IMR-90 (cell line): ENCODE measurements around the gene ADGRG1. TPM values are rescaled to one million over a fixed set of nuclear protein-coding genes. Genes with fewer than 3 reads are reported as not detected.
A peak's percentile ranks its signal among the peaks of the same experiment; 100 is the strongest.

Source experiments
- ATAC-seq: fragments of 200-7000 bp; cut with Tn5 transposase; 2 replicates; pipeline ENCODE4 v1.9.1; 2020; ENCODE audit warnings: low read depth, mild to moderate bottlenecking, moderate library complexity
- BruUV-seq: library from RNA; stranded (reverse); fragments of 400-500 nt; replicated peaks from 2 replicates; lab custom pipeline; 2021; lab: Mats Ljungman, UMichigan
- CTCF ChIA-PET: fragments of 300-600 bp; formaldehyde crosslinking; extraction: SDS; loops from one replicate; lab custom pipeline; 2021; ENCODE audit warnings: antibody characterized with exemption; lab: Yijun Ruan, JAX
- POLR2A ChIA-PET: fragments of 300-600 bp; sonication (Branson Sonifier 250); formaldehyde crosslinking; loops from one replicate; lab custom pipeline; 2022; ENCODE audit warnings: antibody characterized with exemption; ENCODE audit not compliant: unreplicated experiment; lab: Charles Lee
- DNase-seq: peaks from one replicate; pipeline ENCODE4 v3.0.0; 2013
- H2AFZ ChIP-seq: replicated peaks from 2 replicates; pipeline ENCODE3; 2013; ENCODE audit warnings: low read length, mild to moderate bottlenecking; ENCODE audit not compliant: poor library complexity
- H2AK5ac ChIP-seq: 2 replicates; pipeline ENCODE4 v1.6.1; 2013; ENCODE audit warnings: low read depth, low read length, inconsistent platforms
- H2AK9ac ChIP-seq: replicated peaks from 2 replicates; pipeline ENCODE3; 2013; ENCODE audit warnings: mild to moderate bottlenecking, low read depth, low read length, moderate library complexity; ENCODE audit not compliant: poor library complexity
- H2BK120ac ChIP-seq: 2 replicates; pipeline ENCODE4 v1.6.1; 2013; ENCODE audit warnings: low read depth, low read length, inconsistent platforms
- H2BK15ac ChIP-seq: 3 replicates; pipeline ENCODE4 v1.6.1; 2013; ENCODE audit warnings: low read depth, low read length, inconsistent platforms
- H2BK20ac ChIP-seq: 2 replicates; pipeline ENCODE4 v1.6.1; 2013; ENCODE audit warnings: low read depth, mild to moderate bottlenecking, inconsistent platforms, low read length, moderate library complexity
- H2BK5ac ChIP-seq: 2 replicates; pipeline ENCODE4 v1.6.1; 2013; ENCODE audit warnings: mild to moderate bottlenecking, low read depth, low read length, inconsistent platforms; ENCODE audit not compliant: poor library complexity, severe bottlenecking
- H3K14ac ChIP-seq: replicated peaks from 2 replicates; pipeline ENCODE4 v1.6.1; 2013; ENCODE audit warnings: low read depth, low read length, inconsistent platforms
- H3K18ac ChIP-seq: 2 replicates; pipeline ENCODE4 v1.6.1; 2013; ENCODE audit warnings: low read depth, low read length, control low read depth
- H3K23ac ChIP-seq: 2 replicates; pipeline ENCODE4 v1.6.1; 2013; ENCODE audit warnings: low read depth, low read length, inconsistent platforms
- H3K27ac ChIP-seq: 2 replicates; pipeline ENCODE4 v1.5.1; 2013; ENCODE audit warnings: mild to moderate bottlenecking, control low read depth, low read length; ENCODE audit not compliant: insufficient read depth
- H3K27me3 ChIP-seq: 2 replicates; pipeline ENCODE4 v1.6.1; 2013; ENCODE audit warnings: low read length; ENCODE audit not compliant: control insufficient read depth, insufficient read depth
- H3K36me3 ChIP-seq: 2 replicates; pipeline ENCODE4 v1.6.1; 2013; ENCODE audit warnings: low read length, mixed read lengths; ENCODE audit not compliant: control insufficient read depth, insufficient read depth
- H3K4ac ChIP-seq: 2 replicates; pipeline ENCODE4 v1.6.1; 2013; ENCODE audit warnings: low read depth, low read length, inconsistent platforms
- H3K4me1 ChIP-seq: 2 replicates; pipeline ENCODE4 v1.6.1; 2013; ENCODE audit warnings: low read length, mixed read lengths; ENCODE audit not compliant: control insufficient read depth, insufficient read depth
- H3K4me2 ChIP-seq: 2 replicates; pipeline ENCODE4 v1.6.1; 2013; ENCODE audit warnings: low read depth, mild to moderate bottlenecking, control low read depth, low read length, moderate library complexity
- H3K4me3 ChIP-seq: 2 replicates; pipeline ENCODE4 v1.5.1; 2013; ENCODE audit warnings: low read depth, mild to moderate bottlenecking, control low read depth, low read length, moderate library complexity; ENCODE audit not compliant: insufficient read depth
- H3K56ac ChIP-seq: 2 replicates; pipeline ENCODE4 v1.6.1; 2013; ENCODE audit warnings: low read length, inconsistent platforms; ENCODE audit not compliant: insufficient read depth; ENCODE audit errors: extremely low read depth
- H3K79me1 ChIP-seq, 2 experiments: 2 replicates each; pipeline ENCODE4 v1.6.1; 2013; ENCODE audit warnings: low read length in 2 of 2, inconsistent platforms in 1 of 2, low read depth in 1 of 2
- H3K9ac ChIP-seq: 2 replicates; pipeline ENCODE4 v1.6.1; 2013; ENCODE audit warnings: low read depth, low read length, control low read depth
- H3K9me1 ChIP-seq: 2 replicates; pipeline ENCODE4 v1.6.1; 2013; ENCODE audit warnings: low read length, inconsistent platforms; ENCODE audit not compliant: insufficient read depth
- H3K9me3 ChIP-seq: 2 replicates; pipeline ENCODE4 v1.6.1; 2013; ENCODE audit warnings: low read length; ENCODE audit not compliant: control insufficient read depth, insufficient read depth
- H4K20me1 ChIP-seq: 2 replicates; pipeline ENCODE4 v1.6.1; 2013; ENCODE audit warnings: low read length, inconsistent platforms; ENCODE audit not compliant: insufficient read depth
- H4K5ac ChIP-seq: 2 replicates; pipeline ENCODE4 v1.6.1; 2013; ENCODE audit warnings: mild to moderate bottlenecking, low read depth, low read length, control low read depth
- H4K8ac ChIP-seq, 2 experiments: 2 replicates each; pipeline ENCODE4 v1.6.1; 2013; ENCODE audit warnings: low read depth in 2 of 2, low read length in 2 of 2, control low read depth in 1 of 2, inconsistent platforms in 1 of 2
- H4K91ac ChIP-seq: 2 replicates; pipeline ENCODE4 v1.6.1; 2013; ENCODE audit warnings: low read depth, low read length, inconsistent platforms; ENCODE audit not compliant: insufficient read depth
- CHD1 ChIP-seq: IDR thresholded peaks from 2 replicates; pipeline ENCODE4 v1.6.1; 2012; ENCODE audit warnings: low read depth, low read length, improper control_type of control experiment
- MXI1 ChIP-seq: IDR thresholded peaks from 2 replicates; pipeline ENCODE4 v1.6.1; 2012; ENCODE audit warnings: low read depth, mild to moderate bottlenecking, low read length, moderate library complexity, borderline replicate concordance
- WGBS, 2 experiments: methylation state at CpG; one replicate each; pipeline versions ENCODE4 v1.1.5 to v1.1.7; 2013; ENCODE audit warnings: missing lambda C conversion rate in 2 of 2; ENCODE audit not compliant: insufficient read length in 1 of 2; ENCODE audit errors: extremely low coverage in 2 of 2; 5-methylcytosine and 5-hydroxymethylcytosine counted together
- dilution Hi-C: fragments of 300-500 bp; cut with HindIII; formaldehyde crosslinking; loops from one replicate; pipeline ENCODE4 v1.14.3; 2018; ENCODE audit warnings: low sequenced_read_pairs; ENCODE audit not compliant: unreplicated experiment
- in situ Hi-C: fragments of 300-500 bp; cut with MboI; formaldehyde crosslinking; loops from 3 replicates; pipeline ENCODE4 v1.14.3; 2019; ENCODE audit warnings: low sequenced_read_pairs, inconsistent platforms, mixed read lengths
- intact Hi-C: fragments of 100-400 bp; cut with micrococcal nuclease; formaldehyde crosslinking; loops from 2 replicates; pipeline ENCODE4 v1.10.0; 2022
- polyA plus RNA-seq, 3 experiments: library from polyadenylated mRNA; depleted of rRNA; stranded (reverse); fragments of >200 nt; gene quantifications; 2 replicates each; pipeline ENCODE4 v1.2.3, GENCODE V29; 2012; ENCODE audit warnings: low replicate concordance in 1 of 3
- total RNA-seq: library from RNA; depleted of rRNA; stranded (reverse); fragments of >200 nt; gene quantifications from 2 replicates; pipeline ENCODE4 v1.2.3, GENCODE V29; 2012

Gene ADGRG1
- total and polyA plus RNA-seq, 2 of the 4 experiments (the other 2 are of a cell fraction) = 0.90 to 8.4 TPM

GRCh38 chr16:57648125-57648524, 19.7 kb downstream of the ADGRG1 start:
- Histone ChIP-seq H3K4me2 (no peak overlapping the region), H2AK9ac (no peak overlapping the region), H4K20me1 (no peaks in the 10 kb centered on the region), H3K14ac (0 out of 2 replicates have a peak overlapping the region, but pooled peaks have one; percentile 21), H3K23ac (no peak overlapping the region), H3K27ac (no peak overlapping the region), H3K4ac (0 out of 2 replicates have a peak overlapping the region, but pooled peaks have one; percentile 24), H2BK20ac (peak overlapping the region; percentile 41; the same call in 1 of the 2 replicates), H4K5ac (no peak overlapping the region), H3K36me3 (no peaks in the 10 kb centered on the region), H3K79me1 (no peaks in the 10 kb centered on the region), H2AK5ac (peak overlapping the region; percentile 49; the same call in 1 of the 2 replicates), H3K9ac (no peak overlapping the region), H3K27me3 (no peaks in the 10 kb centered on the region), H3K4me3 (no peak overlapping the region), H3K56ac (no peak overlapping the region), H3K9me3 (no peaks in the 10 kb centered on the region), H4K8ac (no peak overlapping the region), H4K91ac (no peak overlapping the region), H2BK5ac (no peak overlapping the region), H2BK15ac (no peak overlapping the region), H3K4me1 (peaks cover 5% of the 10 kb centered on the region), H3K9me1 (peaks cover 16% of the 10 kb centered on the region), H2AFZ (no peak overlapping the region), H2BK120ac (no peak overlapping the region; the same call in 1 of the 2 replicates), H3K18ac (no peak overlapping the region)
- 92% methylated on average over 2 of the region's 5 CpGs; no CpG with 5 or more reads in 1 of the 2 experiments for WGBS, 2 experiments
- TF ChIP-seq CHD1 (no peak), MXI1 (no peak)
- dilution Hi-C loops (no loop called here), in situ Hi-C loops (no loop called here), intact Hi-C loops (loop anchor here (2.0 to 10.0 kb wide), 2 partner anchors 47 to 357 kb away; partner anchors contain the start of genes USB1 and ZNF319)
- ChIA-PET POLR2A (no interaction called here), CTCF (interaction anchor here (3.6 kb wide), 1 partner anchor 58 kb away, joined by 16 read pairs; no protein-coding TSS in a partner anchor)
- no TSS peak for BruUV-seq
- no peak for DNase-seq
- ATAC-seq = no peak
